Activated naive CD8-positive, alpha-beta T cell (primary cell): ENCODE data around the gene SMURF1.

Experiments used
- H3K27ac Mint-ChIP-seq: one replicate; pipeline ENCODE4 v1.8.0; 2021; ENCODE audit warnings: mixed read lengths
- H3K27me3 Mint-ChIP-seq: one replicate; pipeline ENCODE4 v1.8.0; 2021; ENCODE audit warnings: mixed read lengths
- H3K36me3 Mint-ChIP-seq: one replicate; pipeline ENCODE4 v1.8.0; 2021; ENCODE audit warnings: mixed read lengths
- H3K4me1 Mint-ChIP-seq: one replicate; pipeline ENCODE4 v1.8.0; 2021; ENCODE audit warnings: low read depth, mixed read lengths
- H3K4me3 Mint-ChIP-seq: one replicate; pipeline ENCODE4 v1.8.0; 2021; ENCODE audit warnings: mild to moderate bottlenecking, mixed read lengths
- H3K9me3 Mint-ChIP-seq: one replicate; pipeline ENCODE4 v1.8.0; 2021; ENCODE audit warnings: low read depth, mixed read lengths

Gene SMURF1

DNA sequence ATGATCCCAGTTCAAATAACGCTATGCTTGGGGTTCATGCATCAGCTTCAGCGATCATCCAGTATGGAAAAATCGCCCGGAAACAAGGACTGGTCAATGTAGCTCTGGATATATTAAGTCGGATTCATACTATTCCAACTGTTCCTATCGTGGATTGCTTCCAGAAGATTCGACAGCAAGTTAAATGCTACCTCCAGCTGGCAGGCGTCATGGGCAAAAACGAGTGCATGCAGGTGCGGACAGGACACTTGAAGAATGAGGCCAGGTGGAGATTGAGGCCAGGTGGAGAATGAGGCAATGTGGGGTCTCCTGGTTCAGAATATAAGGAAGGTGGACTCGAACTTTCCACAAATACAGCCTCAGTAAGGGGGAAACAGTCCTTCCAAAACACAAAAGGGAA is 159.8 kb downstream of the SMURF1 start:
- H3K36me3 Mint-ChIP-seq = peaks cover 40% of the 10 kb centered on the region
- H3K9me3 Mint-ChIP-seq = peaks cover 5% of the 10 kb centered on the region
- H3K4me1 Mint-ChIP-seq = peaks cover 25% of the 10 kb centered on the region
- H3K27me3 Mint-ChIP-seq = no peaks in the 10 kb centered on the region
- no peak overlapping the region for H3K4me3 Mint-ChIP-seq
- no peak overlapping the region for H3K27ac Mint-ChIP-seq

DNA sequence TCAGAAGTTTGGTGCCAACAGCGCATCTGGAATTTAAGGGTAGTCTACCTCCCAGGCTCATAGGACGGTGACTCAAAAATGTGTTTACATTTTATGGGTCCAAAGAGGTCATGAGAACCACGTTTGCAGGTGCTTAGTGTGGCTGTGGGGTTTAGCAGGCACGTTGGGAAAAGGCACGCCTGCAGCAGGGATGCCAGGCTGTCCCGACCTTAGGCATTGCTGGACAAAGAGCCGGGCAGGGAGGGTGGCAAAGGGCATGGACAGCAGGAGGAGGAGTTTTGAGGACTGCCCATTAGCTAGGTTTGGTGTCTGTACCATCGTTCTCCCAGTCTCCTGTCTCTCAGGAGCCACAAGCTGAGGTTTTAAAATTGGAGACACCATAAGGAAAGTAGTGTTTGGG is 161.2 kb downstream of the SMURF1 start:
- Mint-ChIP-seq H3K27ac (no peak overlapping the region), H3K9me3 (peaks cover 5% of the 10 kb centered on the region), H3K4me1 (peaks cover 11% of the 10 kb centered on the region), H3K27me3 (no peaks in the 10 kb centered on the region), H3K36me3 (peaks cover 36% of the 10 kb centered on the region), H3K4me3 (no peak overlapping the region)

DNA sequence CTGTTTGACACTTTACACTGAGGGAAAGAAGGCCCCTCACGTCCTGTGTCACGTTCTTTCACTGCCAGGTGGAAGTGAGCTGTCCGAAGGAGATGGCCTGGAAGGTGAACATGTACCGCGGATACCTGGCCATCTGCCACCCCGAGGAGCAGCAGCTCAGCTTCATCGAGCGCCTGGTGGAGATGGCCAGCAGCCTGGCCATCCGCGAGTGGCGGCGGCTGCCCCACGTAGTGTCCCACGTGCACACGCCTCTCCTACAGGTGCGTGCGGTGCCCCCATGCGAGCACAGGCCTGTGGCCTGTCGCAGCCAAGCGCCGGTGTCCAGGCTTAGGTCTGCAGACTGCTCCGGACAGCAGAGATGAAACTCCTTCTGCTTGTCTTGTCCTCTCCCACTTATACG is 162.2 kb downstream of the SMURF1 start:
- H3K4me3 Mint-ChIP-seq = no peak overlapping the region
- peaks cover 4% of the 10 kb centered on the region for H3K4me1 Mint-ChIP-seq
- H3K9me3 Mint-ChIP-seq = peaks cover 5% of the 10 kb centered on the region
- peaks cover 35% of the 10 kb centered on the region for H3K36me3 Mint-ChIP-seq
- no peaks in the 10 kb centered on the region for H3K27me3 Mint-ChIP-seq
- no peak overlapping the region for H3K27ac Mint-ChIP-seq

DNA sequence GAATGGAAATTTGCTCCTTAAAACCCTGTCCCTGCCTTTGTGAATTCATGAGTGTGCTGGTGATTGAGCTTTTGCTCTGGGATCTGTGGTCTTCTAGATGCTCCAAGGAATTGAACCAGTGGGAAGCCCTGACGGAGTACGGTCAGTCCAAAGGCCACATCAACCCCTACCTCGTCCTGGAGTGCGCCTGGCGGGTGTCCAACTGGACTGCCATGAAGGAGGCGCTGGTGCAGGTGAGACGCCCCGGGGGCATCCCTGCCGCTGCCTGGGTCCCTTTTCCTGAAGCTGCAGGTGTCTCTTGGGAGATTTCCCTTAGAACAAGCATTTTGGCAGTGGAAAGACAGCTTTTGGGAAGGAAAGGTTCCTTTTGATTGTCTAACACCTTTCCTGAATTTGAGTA is 165.2 kb downstream of the SMURF1 start:
- Mint-ChIP-seq H3K27ac (no peak overlapping the region), H3K36me3 (peaks cover 12% of the 10 kb centered on the region), H3K27me3 (no peaks in the 10 kb centered on the region), H3K4me3 (no peak overlapping the region), H3K9me3 (no peaks in the 10 kb centered on the region), H3K4me1 (no peaks in the 10 kb centered on the region)
